GM12801 (cell line): Measurements from ENCODE around the gene SLC28A1.

Source experiments
- TF ChIP-seq, protein P1 (sequence below): IDR thresholded peaks from one replicate; pipeline ENCODE4 v1.5.1; 2011; ENCODE audit warnings: control low read depth; ENCODE audit not compliant: insufficient read length; ENCODE audit errors: extremely low read depth

SLC28A1 gene

DNA sequence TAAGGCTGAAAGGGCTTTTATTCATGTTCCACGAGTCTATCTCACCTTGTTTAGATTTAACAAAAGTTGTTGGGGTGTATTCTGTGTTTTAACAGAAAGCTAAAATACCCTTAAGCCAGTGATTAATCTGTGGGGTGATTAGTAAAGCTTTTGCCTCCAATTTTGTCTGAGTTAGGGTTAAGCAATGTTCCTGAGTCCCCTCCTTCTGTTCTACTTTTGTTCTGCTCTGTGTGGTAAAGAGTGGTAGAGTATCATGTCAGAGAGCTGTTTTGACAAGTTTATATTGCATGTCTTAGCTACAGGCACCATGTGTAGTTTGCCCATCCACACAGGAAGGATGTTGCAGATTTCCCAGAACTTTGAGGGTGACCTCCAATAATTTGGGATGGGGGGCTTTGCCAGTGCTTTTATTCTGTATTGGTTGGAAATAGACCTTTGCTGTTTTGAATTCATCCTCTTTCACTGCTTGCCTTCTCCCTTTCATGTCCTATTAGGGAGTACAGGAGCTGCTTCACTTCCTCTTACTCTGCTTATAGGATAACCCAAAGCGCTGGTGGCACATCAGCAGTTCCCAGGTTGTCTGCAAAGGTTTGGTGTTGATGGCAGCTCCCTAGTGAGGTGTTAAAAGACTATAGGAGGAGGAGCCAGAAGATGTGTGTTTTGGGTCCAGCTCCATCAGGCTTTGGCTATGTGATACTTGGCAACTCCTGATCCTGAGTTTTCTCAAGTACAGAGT, 104.6 kb downstream of the SLC28A1 start:
- TF ChIP-seq, protein P1, sequence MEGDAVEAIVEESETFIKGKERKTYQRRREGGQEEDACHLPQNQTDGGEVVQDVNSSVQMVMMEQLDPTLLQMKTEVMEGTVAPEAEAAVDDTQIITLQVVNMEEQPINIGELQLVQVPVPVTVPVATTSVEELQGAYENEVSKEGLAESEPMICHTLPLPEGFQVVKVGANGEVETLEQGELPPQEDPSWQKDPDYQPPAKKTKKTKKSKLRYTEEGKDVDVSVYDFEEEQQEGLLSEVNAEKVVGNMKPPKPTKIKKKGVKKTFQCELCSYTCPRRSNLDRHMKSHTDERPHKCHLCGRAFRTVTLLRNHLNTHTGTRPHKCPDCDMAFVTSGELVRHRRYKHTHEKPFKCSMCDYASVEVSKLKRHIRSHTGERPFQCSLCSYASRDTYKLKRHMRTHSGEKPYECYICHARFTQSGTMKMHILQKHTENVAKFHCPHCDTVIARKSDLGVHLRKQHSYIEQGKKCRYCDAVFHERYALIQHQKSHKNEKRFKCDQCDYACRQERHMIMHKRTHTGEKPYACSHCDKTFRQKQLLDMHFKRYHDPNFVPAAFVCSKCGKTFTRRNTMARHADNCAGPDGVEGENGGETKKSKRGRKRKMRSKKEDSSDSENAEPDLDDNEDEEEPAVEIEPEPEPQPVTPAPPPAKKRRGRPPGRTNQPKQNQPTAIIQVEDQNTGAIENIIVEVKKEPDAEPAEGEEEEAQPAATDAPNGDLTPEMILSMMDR = no peak

DNA sequence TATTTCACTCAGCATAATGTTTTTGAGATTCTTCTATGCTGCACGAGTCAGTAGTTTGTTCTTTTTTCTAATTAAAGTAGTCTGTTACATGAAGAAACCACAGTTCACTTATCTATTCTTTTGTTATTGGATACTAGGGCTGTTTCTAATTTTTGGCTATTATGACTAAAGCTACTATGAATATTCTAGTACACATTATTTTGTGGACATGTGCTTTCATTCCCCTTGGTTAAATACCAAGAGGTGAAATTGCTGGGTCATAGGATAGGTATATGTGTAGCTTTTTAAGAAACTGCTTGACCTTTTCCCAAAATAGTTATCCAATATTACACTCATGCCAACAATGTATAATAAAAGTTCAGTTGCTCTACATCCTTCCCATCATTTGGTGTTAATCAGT, 106.0 kb downstream of the SLC28A1 start:
- TF ChIP-seq, protein P1 = no peak

DNA sequence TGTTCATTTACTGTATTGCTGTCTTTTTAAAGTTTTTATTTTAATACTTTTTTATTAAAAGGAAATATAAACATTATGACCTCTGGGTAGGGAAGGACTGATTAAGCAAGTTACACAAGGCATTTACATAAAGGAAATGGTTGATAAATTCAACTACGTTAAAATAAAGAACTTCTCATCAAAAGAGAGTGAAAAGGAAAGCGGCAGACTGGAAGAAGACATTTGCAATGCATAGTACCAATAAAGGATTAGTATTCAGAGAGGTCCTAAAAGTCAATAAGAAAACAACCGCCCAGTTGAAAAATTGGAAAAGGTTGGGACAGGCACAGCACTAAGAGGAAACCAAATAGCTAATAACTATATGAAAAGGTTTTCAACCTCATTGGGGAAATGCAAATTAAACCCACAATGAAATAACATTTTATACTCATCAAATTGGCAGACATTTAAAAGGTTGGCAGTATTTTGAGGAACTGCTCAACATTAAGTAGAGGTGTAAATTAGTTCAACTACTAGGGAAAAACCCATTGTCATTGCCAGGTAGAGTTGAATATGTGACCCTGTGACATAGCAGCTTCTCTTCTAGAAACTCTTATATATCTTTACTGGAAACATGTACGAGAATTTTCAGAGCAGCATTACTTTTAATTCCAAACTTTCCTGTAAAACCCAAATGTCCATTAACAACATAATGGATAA, 106.7 kb downstream of the SLC28A1 start:
- TF ChIP-seq, protein P1 = no peak

DNA sequence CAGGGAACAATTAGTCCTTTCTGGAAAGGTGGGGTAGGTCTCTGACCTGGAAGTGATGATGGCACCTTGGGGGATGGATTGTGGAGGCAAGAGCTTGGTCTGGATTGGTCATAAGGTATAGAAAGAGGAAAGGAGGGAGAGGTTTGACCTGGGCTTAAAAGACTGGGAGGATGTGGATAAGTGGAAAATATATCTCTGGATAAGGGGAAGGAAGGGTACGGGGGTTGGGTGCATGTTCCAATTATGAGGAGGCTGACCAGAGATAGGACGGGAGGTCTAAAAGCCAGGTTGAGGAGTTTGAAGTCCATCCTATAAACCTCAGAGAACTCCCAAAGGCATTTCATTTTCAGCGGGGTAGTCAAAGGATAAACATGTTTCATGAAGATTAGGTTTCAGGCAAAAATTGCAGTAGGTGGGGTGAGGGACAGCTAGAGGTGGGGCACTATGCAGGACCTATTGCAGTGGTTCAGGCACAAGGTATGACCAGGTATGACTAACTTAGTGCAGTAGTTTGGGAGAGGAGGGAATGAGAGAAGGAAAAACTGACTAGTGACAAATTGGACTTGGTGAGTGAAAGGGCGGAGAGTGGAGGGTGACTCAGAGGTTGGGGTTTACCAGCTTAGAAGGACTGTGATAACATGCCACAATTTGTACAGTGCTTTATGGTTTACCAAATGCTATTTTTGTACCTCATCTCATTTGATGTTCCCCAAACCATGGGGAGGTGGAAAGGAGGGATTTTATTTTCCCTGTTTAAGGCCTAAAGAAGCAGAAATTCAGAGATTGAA, 107.9 kb downstream of the SLC28A1 start:
- TF ChIP-seq, protein P1 = no peak
